Measurements from ENCODE around the gene CTCFL. TPM values are rescaled to one million over a fixed set of nuclear protein-coding genes. Genes with fewer than 3 reads are reported as not detected.
"Not testable (repeated sequence)": the region's sequence is repeated elsewhere in the genome, so short reads cannot be mapped to it uniquely, and the experiment has no call there.

The CTCFL gene
- total RNA-seq, 2 experiments from 2014 or later = 0.63 TPM; not detected in 1

DNA sequence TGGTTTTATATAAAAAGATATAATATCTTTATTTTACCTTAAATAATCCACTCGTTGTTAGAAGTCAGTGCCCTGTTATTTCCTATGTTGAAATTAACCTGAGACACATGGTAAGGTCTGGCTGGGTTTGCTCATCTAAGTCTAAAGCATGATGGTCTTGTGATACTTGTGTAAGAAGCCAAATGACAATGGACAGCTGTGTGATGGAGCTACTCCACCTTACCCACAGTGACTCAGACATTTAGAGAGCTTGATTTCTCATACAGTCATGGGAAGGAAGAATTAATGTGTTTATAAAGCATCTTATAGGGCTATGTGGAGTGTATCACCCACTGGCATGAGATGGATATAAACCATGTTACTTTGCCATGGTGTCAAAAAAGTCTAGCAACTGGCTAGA lies 11.7 kb downstream of the CTCFL start:
- no peak for DNase-seq (ENCODE audit: low spot score)
- intact Hi-C loops (cut with micrococcal nuclease; ENCODE audit: unreplicated experiment) = no loop called here

DNA sequence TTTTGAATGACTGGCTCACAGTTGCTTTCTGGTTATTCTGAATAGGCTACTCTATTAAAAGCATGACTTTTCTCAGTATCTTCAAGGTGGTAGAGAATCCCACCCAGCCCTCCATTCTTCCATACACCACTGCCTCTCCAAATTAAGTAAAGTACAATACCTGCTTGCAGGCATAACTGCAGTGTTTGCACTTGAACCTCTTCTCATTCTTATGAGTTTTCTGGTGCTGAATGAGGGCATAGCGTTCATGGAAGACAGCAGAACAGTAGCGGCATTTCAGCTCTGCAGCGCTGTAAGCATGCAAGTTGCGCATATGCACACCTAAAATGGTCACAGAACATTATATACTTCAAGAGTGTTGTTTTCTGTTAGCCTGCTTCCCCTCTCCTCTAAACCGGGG lies 12.5 kb downstream of the CTCFL start:
- TF ChIP-seq, protein P1, sequence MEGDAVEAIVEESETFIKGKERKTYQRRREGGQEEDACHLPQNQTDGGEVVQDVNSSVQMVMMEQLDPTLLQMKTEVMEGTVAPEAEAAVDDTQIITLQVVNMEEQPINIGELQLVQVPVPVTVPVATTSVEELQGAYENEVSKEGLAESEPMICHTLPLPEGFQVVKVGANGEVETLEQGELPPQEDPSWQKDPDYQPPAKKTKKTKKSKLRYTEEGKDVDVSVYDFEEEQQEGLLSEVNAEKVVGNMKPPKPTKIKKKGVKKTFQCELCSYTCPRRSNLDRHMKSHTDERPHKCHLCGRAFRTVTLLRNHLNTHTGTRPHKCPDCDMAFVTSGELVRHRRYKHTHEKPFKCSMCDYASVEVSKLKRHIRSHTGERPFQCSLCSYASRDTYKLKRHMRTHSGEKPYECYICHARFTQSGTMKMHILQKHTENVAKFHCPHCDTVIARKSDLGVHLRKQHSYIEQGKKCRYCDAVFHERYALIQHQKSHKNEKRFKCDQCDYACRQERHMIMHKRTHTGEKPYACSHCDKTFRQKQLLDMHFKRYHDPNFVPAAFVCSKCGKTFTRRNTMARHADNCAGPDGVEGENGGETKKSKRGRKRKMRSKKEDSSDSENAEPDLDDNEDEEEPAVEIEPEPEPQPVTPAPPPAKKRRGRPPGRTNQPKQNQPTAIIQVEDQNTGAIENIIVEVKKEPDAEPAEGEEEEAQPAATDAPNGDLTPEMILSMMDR (conservative IDR thresholded peaks at IDR 0.05; ENCODE audit: low read length) = no peak
- TF ChIP-seq EZH2phosphoT487 (IDR thresholded peaks at IDR 0.05; ENCODE audit: borderline replicate concordance, low read depth, low read length) = no peak
- Histone ChIP-seq H3K79me2 (ENCODE audit: insufficient read depth, low read depth, low read length) (0 out of 2 replicates have a peak, but pooled peaks cover 9% of the 10 kb centered on the region), H3K36me3 (ENCODE audit: insufficient read depth, low read length) (peaks cover 42% of the 10 kb centered on the region), H3K9me2 (ENCODE audit: insufficient read depth, low read length) (no peaks in the 10 kb centered on the region), H3K4me2 (ENCODE audit: low read length) (no peak overlapping the region), H3K4me1 (ENCODE audit: insufficient read depth, low read length, poor library complexity, severe bottlenecking) (no peaks in the 10 kb centered on the region), H2AFZ (ENCODE audit: low read length) (no peak overlapping the region), H4K20me1 (ENCODE audit: insufficient read depth, low read length) (peaks cover 5% of the 10 kb centered on the region; the same call in 1 of the 2 replicates), H3K4me3 (ENCODE audit: low read depth, low read length, poor library complexity, severe bottlenecking) (no peak overlapping the region), H3K9me3 (ENCODE audit: low read length) (no peaks in the 10 kb centered on the region), H3K27ac (ENCODE audit: low read depth, low read length, poor library complexity, severe bottlenecking) (no peak overlapping the region)
- no TSS peak for BruUV-seq (replicated peaks)
- POLR2A ChIA-PET = no interaction called here
- CTCF ChIA-PET (ENCODE audit: unreplicated experiment) = no interaction called here
- intact Hi-C loops (cut with micrococcal nuclease; ENCODE audit: unreplicated experiment) = no loop called here
- no peak for DNase-seq (ENCODE audit: low spot score)

More for the DNA sequence above, 11.7 kb downstream of the CTCFL start:
- Histone ChIP-seq H3K27ac (ENCODE audit: low read depth, low read length, poor library complexity, severe bottlenecking) (no peak overlapping the region), H3K9me3 (ENCODE audit: low read length) (no peaks in the 10 kb centered on the region), H3K4me2 (ENCODE audit: low read length) (no peak overlapping the region), H3K9me2 (ENCODE audit: insufficient read depth, low read length) (no peaks in the 10 kb centered on the region), H2AFZ (ENCODE audit: low read length) (no peak overlapping the region), H3K79me2 (ENCODE audit: insufficient read depth, low read depth, low read length) (0 out of 2 replicates have a peak, but pooled peaks cover 3% of the 10 kb centered on the region), H3K4me3 (ENCODE audit: low read depth, low read length, poor library complexity, severe bottlenecking) (no peak overlapping the region), H3K36me3 (ENCODE audit: insufficient read depth, low read length) (peaks cover 37% of the 10 kb centered on the region), H3K4me1 (ENCODE audit: insufficient read depth, low read length, poor library complexity, severe bottlenecking) (no peaks in the 10 kb centered on the region), H4K20me1 (ENCODE audit: insufficient read depth, low read length) (peaks cover 3% of the 10 kb centered on the region; the same call in 1 of the 2 replicates)
- no peak for TF ChIP-seq EZH2phosphoT487 (IDR thresholded peaks at IDR 0.05; ENCODE audit: borderline replicate concordance, low read depth, low read length)
- no TSS peak for BruUV-seq (replicated peaks)
- CTCF ChIA-PET (ENCODE audit: unreplicated experiment) = no interaction called here
- POLR2A ChIA-PET = interaction anchor here (0.5 kb wide), 1 partner anchor 94 kb away, joined by 3 read pairs; no protein-coding TSS in a partner anchor

DNA sequence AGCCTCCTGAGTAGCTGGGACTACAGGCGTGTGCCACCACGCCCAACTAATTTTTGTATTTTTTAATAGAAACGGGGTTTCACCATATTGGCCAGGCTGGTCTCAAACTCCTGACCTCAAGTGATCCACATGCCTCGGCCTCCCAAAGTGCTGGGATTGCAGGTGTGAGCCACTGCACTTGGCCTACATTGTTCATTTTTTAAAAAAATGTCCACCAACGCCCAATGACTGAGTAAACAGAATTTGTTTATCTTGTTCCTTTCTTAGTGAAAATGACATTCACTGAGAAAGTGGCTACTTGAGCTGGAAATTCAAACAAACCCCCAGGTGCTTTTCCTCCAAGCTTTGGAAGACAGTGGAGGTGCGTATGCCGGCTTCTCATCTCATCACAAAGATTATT lies 13.2 kb downstream of the CTCFL start:
- POLR2A ChIA-PET; H2AFZ ChIP-seq (ENCODE audit: low read length); H4K20me1 ChIP-seq (ENCODE audit: insufficient read depth, low read length); BruUV-seq (replicated peaks); H3K9me2 ChIP-seq (ENCODE audit: insufficient read depth, low read length); H3K27ac ChIP-seq (ENCODE audit: low read depth, low read length, poor library complexity, severe bottlenecking); CTCF ChIA-PET (ENCODE audit: unreplicated experiment); H3K9me3 ChIP-seq (ENCODE audit: low read length); DNase-seq (ENCODE audit: low spot score); H3K4me1 ChIP-seq (ENCODE audit: insufficient read depth, low read length, poor library complexity, severe bottlenecking); intact Hi-C loops (cut with micrococcal nuclease; ENCODE audit: unreplicated experiment); H3K4me3 ChIP-seq (ENCODE audit: low read depth, low read length, poor library complexity, severe bottlenecking); H3K4me2 ChIP-seq (ENCODE audit: low read length): not testable (repeated sequence)
- Histone ChIP-seq H3K79me2 (ENCODE audit: insufficient read depth, low read depth, low read length) (0 out of 2 replicates have a peak, but pooled peaks cover 10% of the 10 kb centered on the region), H3K36me3 (ENCODE audit: insufficient read depth, low read length) (peaks cover 42% of the 10 kb centered on the region)

Data from OCI-LY7 (cell line).